HG02943 (cell line): ENCODE results near the gene JPH2.
A peak's percentile ranks its signal among the peaks of the same experiment; 100 is the strongest.
"Not testable (repeated sequence)": the region's sequence is repeated elsewhere in the genome, so short reads cannot be mapped to it uniquely, and the experiment has no call there.

Experiments used
- ATAC-seq: cut with Tn5 transposase; IDR thresholded peaks from one replicate; pipeline ENCODE4 v1.9.1; 2021; ENCODE audit warnings: mild to moderate bottlenecking, low read depth, moderate library complexity; ENCODE audit not compliant: unreplicated experiment

Gene JPH2

GRCh38 chr20:44212792-44213191, 25.8 kb upstream of the JPH2 start:
- ATAC-seq, result no peak

GRCh38 chr20:44211177-44212039, 24.4 kb upstream of the JPH2 start:
- peak; percentile 23 for ATAC-seq

- ATAC-seq, result peak; percentile 84
Measured at GRCh38 chr20:44210406-44211176, 23.6 kb upstream of the JPH2 start, which contains the start of gene OSER1. Gene OSER1 (minus strand): TSS chr20:44210771. CDS start chr20:44206957, 3,814 bp downstream.

- ATAC-seq, result no peak
Measured at GRCh38 chr20:44209686-44210405, 22.9 kb upstream of the JPH2 start.

GRCh38 chr20:44208770-44209169, 21.8 kb upstream of the JPH2 start:
- no peak for ATAC-seq

- no peak for ATAC-seq
Measured at GRCh38 chr20:44208165-44208564, 21.2 kb upstream of the JPH2 start.

DNA sequence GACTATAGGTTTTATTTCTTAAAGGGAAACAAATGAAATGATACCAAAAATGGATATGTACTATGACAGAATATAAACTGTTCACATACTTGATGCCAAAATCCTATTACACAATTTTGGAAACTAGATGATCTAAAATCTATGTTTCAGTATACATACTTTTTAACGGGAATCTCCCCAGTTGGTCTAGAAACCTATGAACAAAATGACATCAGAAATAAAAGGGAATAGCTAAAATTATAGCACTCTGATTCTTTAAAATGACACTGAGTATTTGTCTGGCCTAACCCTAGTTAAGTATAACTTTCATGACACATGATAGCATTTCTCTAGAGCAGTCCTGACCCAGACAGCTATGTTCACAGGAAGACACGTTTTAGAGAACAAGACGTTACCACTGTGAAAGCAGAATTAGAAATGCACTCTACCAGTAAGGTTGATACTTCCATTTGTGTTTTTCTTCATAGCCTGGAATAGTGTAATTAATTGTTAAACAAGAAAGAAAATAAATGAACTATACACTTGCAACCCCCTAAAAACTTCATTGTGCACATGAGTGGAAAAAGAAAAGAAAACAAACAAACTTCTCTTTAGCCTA, 20.2 kb upstream of the JPH2 start:
- no peak for ATAC-seq

DNA sequence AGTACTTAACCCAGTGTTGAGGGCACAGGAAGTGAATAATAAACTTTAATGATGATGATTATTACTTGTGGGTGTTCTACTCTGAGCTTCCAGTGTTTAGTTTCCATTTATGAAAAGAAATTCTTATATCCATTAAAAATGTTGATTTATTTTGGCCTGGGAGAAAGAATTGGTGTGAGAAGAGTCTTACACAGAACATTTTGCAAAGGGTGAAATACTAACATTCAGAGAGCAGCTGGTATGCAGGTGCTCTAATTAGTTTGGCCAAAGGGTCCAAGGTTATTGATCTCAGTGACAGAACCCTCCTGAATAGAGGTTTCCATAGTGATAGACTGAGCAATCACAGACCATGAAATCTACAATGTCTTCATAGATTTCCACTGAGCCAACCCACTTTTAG, 19.1 kb upstream of the JPH2 start:
- ATAC-seq, result no peak

GRCh38 chr20:44204832-44205215, 17.8 kb upstream of the JPH2 start:
- no peak for ATAC-seq

GRCh38 chr20:44204156-44204831, 17.3 kb upstream of the JPH2 start:
- ATAC-seq, result no peak

GRCh38 chr20:44203161-44203560, 16.2 kb upstream of the JPH2 start:
- no peak for ATAC-seq

DNA sequence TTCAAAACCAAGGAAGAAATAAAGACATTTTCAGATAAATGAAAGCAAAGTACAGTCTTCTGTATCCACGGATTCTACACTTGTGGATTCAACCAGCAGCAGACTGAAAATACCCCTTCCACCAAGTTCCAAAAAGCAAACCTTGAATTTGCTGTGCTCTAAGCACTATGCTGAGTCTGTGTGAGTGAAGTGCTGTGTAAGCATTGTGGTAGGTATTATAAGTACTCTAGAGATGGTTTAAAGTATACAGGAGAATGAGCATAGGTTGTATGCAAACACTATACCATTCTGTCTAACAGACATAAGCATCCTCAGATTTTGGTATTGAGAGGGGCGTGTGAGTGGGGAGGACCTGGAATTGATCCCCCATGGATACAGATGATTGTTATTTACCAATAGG, 14.0 kb upstream of the JPH2 start:
- ATAC-seq, result no peak

DNA sequence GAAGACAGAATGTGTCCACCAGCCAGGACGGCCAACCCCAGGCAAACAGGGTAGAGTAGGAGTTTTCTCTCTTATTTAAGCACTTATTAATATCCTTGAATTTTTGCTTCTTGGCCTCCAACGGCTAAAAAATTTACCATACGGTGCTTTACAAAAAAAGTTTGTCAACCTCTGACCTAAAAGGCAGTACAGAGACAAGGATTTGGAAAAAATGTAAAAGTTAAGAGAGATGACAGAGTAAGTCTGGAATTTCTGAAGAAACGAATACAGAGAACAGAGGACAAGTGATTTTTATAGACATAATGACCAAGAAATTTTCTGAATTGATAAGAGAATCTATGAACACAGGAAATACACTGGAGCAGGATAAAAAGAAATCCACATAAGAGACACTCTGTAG, 13.4 kb upstream of the JPH2 start:
- no peak for ATAC-seq

DNA sequence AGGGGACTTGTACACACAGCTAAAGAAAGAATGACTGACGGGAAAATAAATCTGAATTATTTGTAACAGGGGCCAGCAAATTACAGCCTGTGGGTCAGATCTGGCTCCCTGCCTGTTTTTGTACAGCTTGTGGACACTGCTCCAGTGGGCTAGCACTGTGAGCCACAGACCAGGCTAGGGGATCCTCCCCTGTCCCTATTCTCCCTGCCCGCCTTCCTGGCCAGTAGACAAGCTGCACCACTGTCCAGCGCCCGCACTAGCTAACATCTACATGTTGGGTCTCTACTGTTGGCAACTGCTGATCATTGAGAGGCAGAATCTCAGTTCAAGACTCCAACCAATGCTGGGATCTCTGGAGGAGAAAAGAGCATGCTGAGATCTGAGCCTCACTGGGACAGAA, 12.9 kb upstream of the JPH2 start:
- ATAC-seq, result no peak

DNA sequence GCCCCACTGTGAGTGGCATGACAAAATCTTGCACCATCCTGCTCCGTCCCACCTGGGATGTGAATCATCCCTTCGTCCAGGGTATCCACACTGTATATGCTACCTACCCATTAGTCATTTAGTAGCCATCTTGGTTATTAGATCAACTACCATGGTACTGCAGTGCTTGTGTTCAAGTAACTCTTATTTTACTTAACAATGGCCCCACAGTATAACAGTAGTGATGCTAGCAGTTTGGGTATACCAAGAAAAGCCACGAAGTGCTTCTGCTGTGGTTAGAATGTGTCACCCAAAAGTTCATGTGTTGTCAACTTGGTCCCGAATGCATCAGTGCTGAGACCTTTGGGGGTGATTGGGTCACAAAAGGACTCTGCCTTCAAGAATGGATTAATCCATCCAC, 11.9 kb upstream of the JPH2 start:
- ATAC-seq, result no peak

DNA sequence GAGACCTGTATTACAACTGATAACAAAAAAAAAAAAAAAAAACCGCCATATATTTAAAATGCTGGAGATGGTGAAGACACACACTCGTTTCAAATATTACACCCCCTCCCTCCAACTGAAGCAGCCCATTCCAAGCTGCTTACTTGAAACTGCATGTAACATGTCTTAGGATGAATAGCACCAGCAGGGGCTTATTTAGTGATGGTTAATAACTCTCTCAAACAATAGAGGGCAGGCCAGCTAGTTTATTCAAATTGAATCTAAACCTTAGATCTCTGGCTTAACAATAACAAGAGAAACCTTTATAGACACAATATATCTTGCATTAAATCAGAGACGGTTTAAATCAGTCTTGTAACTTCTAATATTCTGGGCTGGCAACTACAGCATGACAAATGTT, 9.3 kb upstream of the JPH2 start:
- no peak for ATAC-seq

- ATAC-seq, result no peak
Measured at GRCh38 chr20:44195605-44196004, 8.6 kb upstream of the JPH2 start.

- ATAC-seq, result no peak
Measured at GRCh38 chr20:44193801-44194200, 6.8 kb upstream of the JPH2 start.

DNA sequence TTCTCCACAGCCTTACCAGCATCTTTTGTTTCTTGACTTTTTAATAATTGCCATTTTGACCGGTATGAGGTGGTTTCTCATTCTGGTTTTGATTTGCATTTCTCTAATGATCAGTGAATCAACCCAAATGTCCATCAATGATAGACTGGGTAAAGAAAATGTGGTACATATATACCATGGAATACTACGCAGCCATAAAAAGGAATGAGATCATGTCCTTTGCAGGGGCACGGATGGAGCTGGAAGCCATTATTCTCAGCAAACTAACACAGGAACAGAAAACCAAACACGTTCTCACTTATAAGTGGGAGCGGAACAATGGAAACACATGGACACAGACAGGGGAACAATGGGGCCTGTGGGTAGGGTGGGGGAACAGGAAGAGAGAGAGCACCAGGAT, 4.7 kb upstream of the JPH2 start:
- ATAC-seq, result not testable (repeated sequence)

DNA sequence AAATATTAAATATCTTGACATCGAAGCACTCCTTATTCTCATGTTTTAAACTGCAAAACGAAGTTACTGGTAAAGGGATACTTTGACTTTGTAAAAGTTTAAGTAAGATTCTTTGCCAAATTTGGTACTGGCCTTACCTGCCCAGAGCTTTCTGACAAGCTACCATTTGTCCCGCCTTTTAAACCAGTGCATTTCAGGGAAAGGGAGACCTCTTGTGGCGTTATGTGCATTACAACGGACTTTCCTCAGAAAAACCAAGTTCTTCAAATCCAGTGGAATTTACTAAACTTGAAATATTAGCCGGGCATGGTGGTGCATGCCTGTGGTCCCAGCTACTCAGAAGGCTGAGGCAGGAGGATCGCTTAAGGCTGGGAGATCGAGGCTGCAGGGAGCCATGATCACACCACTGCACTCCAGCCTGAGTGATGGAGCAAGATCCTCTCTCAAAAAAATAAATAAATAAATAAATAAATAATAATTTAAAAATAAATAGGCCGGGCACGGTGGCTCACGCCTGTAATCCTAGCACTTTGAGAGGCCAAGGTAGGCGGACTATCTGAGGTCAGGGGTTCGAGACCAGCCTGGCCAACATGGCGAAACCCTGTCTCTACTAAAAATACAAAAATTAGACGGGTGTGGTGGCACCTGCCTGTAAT, 3.3 kb upstream of the JPH2 start:
- ATAC-seq, result not testable (repeated sequence)
